Activated T-cell treated with anti-CD3 and anti-CD28 coated beads, Interleukin-2, amount 50 U/mL, for 72 hours (primary cell): ENCODE results near the gene PPP1R9A. TPM values are rescaled to one million over a fixed set of nuclear protein-coding genes. Genes with fewer than 3 reads are reported as not detected.

Experiments used
- ATAC-seq, 2 donors: fragments of 150-1000 bp; cut with Tn5 transposase; replicated peaks in 1 of 2; 2 replicates each; pipeline ENCODE4 v1.10.0; 2021; ENCODE audit warnings: moderate library complexity in 2 of 2, mild to moderate bottlenecking in 1 of 2
- DNase-seq, 2 donors: peaks; one replicate each; pipeline ENCODE4 v3.0.0; 2021 to 2022; ENCODE audit warnings: mixed read lengths in 1 of 2
- H3K27ac Mint-ChIP-seq: one replicate; pipeline ENCODE4 v1.8.0; 2022; ENCODE audit warnings: mild to moderate bottlenecking, moderate library complexity, mixed read lengths
- H3K27me3 Mint-ChIP-seq: one replicate; pipeline ENCODE4 v1.8.0; 2022; ENCODE audit warnings: low read depth, mixed read lengths
- H3K36me3 Mint-ChIP-seq, 2 donors: one replicate each; pipeline ENCODE4 v1.8.0; 2022; ENCODE audit warnings: mixed read lengths in 2 of 2, mild to moderate bottlenecking in 1 of 2; ENCODE audit not compliant: insufficient read depth in 2 of 2
- H3K4me1 Mint-ChIP-seq: one replicate; pipeline ENCODE4 v1.8.0; 2022; ENCODE audit warnings: low read depth, mixed read lengths
- H3K4me3 Mint-ChIP-seq, 2 donors: one replicate each; pipeline ENCODE4 v1.8.0; 2022; ENCODE audit warnings: mild to moderate bottlenecking in 2 of 2, mixed read lengths in 2 of 2, moderate library complexity in 2 of 2
- H3K9me3 Mint-ChIP-seq, 2 donors: one replicate each; pipeline ENCODE4 v1.8.0; 2022; ENCODE audit warnings: mixed read lengths in 2 of 2
- total RNA-seq, 2 donors: library from RNA; stranded (reverse); gene quantifications; one replicate each; pipeline ENCODE4 v1.2.3, GENCODE V29; 2022

The PPP1R9A gene
- total RNA-seq, 2 donors from 2014 or later: 0.02 to 0.19 TPM

DNA sequence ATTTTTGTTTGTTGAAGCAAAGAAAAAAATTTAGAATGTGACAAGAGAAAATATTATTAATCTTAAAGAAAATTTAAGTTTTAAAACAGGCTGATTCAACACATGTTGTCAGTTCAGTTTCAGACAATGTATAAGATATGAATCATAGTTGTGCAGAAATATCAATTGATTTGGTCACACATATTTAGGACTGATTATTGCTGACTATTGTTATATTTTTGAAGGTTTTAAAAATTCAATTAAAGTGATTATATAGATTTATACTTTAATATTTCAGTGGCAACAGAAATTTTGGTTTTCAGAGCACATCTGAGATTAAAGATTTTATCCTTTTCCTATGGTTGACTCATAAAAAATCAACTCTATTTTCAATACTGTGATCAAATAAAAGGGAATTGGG is 284.4 kb downstream of the PPP1R9A start:
- ATAC-seq: no peak
- no peaks in the 10 kb centered on the region for H3K36me3 Mint-ChIP-seq
- H3K9me3 Mint-ChIP-seq: no peaks in the 10 kb centered on the region
- no peaks in the 10 kb centered on the region for H3K27me3 Mint-ChIP-seq
- no peak overlapping the region for H3K27ac Mint-ChIP-seq
- no peak for DNase-seq
- H3K4me1 Mint-ChIP-seq: no peaks in the 10 kb centered on the region
- no peak overlapping the region for H3K4me3 Mint-ChIP-seq

DNA sequence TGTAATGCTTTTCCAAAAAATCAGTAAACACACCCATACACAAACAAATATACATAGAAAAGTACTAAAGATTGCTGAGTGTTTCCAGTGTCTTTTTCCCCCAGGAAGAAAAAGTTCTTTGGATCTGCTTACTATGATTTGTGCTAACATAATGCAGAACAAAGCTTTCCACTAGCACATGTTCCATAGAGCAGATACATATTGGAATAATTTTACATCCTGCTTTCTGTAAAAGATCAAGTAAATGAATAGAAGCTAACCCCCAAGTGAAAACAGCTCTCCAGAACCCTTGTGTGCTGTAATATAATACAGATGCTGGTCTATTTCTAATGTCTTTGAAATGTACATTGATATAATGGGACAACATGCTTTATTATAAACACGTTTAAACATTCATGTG is 291.5 kb downstream of the PPP1R9A start:
- no peaks in the 10 kb centered on the region for H3K9me3 Mint-ChIP-seq
- DNase-seq (no peak), ATAC-seq (no peak)

DNA sequence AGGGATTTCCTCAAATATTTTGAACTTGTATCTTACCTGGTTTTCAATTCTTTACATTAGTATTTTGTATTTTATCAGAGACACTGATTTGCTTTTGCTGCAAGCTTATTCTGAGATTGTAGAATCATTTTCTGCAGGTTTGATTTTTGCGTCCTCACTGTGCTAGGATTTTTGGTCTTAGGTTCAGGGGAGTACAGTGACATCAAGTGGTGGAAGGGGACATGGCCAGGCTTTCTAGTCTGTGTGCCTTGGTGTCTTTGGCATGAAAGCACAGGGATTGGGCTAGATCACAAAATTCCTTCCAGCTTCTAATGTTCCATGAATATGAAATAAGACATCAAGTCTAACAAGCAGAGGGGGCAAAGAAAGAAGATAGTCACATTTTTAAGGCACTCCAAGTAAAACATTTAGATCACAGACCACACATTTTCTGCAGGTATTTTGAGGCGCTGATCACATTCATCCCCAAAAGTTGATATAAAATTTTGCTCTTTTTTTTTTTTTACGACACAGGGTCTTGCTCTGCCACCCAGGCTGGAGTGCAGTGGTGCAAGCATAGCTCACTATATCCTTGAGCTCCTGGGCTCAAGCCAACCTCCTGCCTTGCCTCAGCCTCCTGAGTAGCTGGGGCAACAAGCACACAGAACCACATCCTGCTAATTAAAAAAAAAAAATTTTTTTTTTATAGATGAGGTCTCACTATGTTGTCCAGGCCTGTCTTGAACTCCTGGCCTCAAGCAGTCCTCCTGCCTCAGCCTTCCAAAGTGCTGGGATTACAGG is 292.6 kb downstream of the PPP1R9A start:
- no peak for DNase-seq
- H3K4me3 Mint-ChIP-seq: no peak overlapping the region

More for the DNA sequence above, 291.5 kb downstream of the PPP1R9A start:
- H3K4me3 Mint-ChIP-seq: no peak overlapping the region
- no peaks in the 10 kb centered on the region for H3K36me3 Mint-ChIP-seq
- no peak overlapping the region for H3K27ac Mint-ChIP-seq
- H3K4me1 Mint-ChIP-seq: no peaks in the 10 kb centered on the region
- no peaks in the 10 kb centered on the region for H3K27me3 Mint-ChIP-seq

DNA sequence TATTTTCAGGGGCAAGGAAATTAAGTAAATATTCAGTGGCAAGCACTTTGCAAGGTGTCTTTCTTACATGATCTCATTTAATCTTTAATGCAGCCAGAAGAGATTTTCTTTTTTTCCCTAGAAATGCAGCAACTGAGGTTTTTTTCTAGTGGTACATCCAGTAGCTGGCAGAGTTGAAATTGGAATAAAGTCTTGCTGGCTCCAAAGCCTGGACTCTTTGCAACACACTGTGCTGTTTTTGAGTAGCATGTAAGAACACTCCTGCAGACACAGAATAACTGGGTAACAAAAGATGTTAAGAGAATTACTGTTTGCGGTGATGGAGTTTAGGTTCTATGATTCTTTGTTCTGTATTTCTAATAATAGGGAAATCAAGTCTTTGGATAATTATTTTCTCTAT is 293.3 kb downstream of the PPP1R9A start:
- Mint-ChIP-seq H3K4me1 (no peaks in the 10 kb centered on the region), H3K9me3 (peaks cover 0 to 2% of the 10 kb centered on the region in 2 donors), H3K36me3 (no peaks in the 10 kb centered on the region), H3K27ac (no peak overlapping the region), H3K27me3 (peaks cover 7% of the 10 kb centered on the region), H3K4me3 (no peak overlapping the region)
- DNase-seq: no peak
- ATAC-seq: no peak

More for the DNA sequence above, 292.6 kb downstream of the PPP1R9A start:
- no peak for ATAC-seq
- Mint-ChIP-seq H3K36me3 (no peaks in the 10 kb centered on the region), H3K4me1 (no peaks in the 10 kb centered on the region), H3K9me3 (peaks cover 0 to 2% of the 10 kb centered on the region in 2 donors), H3K27me3 (peaks cover 6% of the 10 kb centered on the region), H3K27ac (no peak overlapping the region)

DNA sequence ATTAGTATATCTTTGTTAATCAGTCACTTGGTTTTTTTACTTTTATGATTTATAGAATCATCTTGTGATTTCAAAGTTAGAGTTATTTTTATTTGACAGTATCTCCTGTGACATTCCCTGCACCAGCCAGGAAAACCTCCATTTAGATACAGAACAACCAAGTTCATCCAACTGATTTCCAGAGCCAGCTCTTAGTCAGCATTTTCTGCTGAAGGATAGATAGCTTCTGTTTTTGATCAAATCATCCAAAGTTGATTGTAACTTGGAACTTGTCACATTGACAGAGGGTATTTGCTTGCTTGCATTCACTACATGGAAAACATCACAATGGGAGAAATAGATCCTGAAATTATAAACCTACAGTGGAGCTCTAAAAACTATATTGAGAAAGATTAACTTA is 294.3 kb downstream of the PPP1R9A start:
- no peak overlapping the region for H3K27ac Mint-ChIP-seq
- H3K9me3 Mint-ChIP-seq: peaks cover 0 to 2% of the 10 kb centered on the region in 2 donors
- DNase-seq (no peak), ATAC-seq (no peak)
- no peaks in the 10 kb centered on the region for H3K36me3 Mint-ChIP-seq
- H3K4me3 Mint-ChIP-seq: no peak overlapping the region
- no peaks in the 10 kb centered on the region for H3K4me1 Mint-ChIP-seq
- H3K27me3 Mint-ChIP-seq: peaks cover 7% of the 10 kb centered on the region

DNA sequence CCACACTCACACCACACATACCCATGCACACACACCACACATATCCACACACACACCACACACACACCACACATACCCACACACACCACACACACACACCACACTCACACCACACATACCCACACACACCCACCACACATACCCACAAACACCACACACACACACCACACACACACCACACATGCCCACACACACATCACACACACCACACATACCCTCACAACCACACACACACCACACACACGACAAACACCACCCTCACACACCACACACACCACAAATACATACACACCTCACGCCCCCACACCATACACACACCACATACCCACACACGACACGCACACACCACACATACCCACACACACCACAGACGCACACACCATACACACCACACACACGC is 297.2 kb downstream of the PPP1R9A start:
- Mint-ChIP-seq H3K4me1 (no peaks in the 10 kb centered on the region), H3K4me3 (no peak overlapping the region), H3K9me3 (peaks cover 0 to 2% of the 10 kb centered on the region in 2 donors), H3K27me3 (peaks cover 7% of the 10 kb centered on the region), H3K27ac (no peak overlapping the region), H3K36me3 (no peaks in the 10 kb centered on the region)
- ATAC-seq (no peak), DNase-seq (no peak)

DNA sequence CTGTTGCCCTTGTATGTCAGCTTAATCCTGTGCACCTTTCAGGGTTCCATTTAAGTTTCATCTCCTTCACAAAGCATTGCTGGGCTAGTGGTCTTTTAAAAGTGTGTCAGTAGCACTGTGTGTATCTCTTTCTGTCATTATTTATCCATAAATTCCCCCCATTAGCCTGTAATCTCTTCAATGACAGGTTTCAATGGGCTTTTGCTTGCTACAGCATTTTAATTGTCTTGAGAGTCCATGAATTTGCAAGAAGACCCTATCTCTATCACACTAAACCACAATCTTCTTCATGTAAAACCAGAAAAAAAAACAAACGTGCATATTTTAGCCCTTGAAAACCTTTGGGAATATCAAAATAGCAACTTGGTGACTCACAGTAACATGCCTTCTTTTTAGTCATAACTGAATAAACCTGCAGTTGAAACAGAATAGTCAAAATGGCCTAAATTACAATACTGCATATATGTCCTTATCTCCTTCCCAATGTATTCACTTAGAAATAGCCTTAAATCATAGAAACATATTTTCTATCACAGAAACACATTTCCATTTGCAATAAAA is 298.4 kb downstream of the PPP1R9A start:
- H3K27ac Mint-ChIP-seq: no peak overlapping the region
- peaks cover 0 to 2% of the 10 kb centered on the region in 2 donors for H3K9me3 Mint-ChIP-seq
- H3K36me3 Mint-ChIP-seq: no peaks in the 10 kb centered on the region
- no peak overlapping the region for H3K4me3 Mint-ChIP-seq
- DNase-seq (no peak), ATAC-seq (no peak)
- no peaks in the 10 kb centered on the region for H3K4me1 Mint-ChIP-seq
- peaks cover 7% of the 10 kb centered on the region for H3K27me3 Mint-ChIP-seq

DNA sequence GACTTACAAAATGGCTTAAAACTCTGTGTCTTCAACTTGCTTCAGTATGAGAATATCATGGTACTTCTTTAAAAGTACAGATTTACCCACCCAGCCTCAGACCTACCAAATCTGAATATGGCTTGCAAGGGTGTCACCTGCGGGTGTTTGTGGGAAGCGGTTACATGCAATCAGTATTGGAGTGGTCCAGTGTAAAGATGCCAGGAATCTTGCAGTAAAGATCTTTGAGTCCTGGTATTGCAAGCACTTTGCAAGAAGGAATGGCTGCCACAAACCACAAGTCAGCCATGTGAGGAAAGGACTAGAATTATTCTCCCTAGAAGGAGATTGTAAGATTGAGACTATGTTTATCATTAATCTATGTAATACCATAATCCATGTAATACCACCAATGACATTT is 301.9 kb downstream of the PPP1R9A start:
- Mint-ChIP-seq H3K9me3 (peaks cover 0 to 2% of the 10 kb centered on the region in 2 donors), H3K27ac (no peak overlapping the region), H3K36me3 (no peaks in the 10 kb centered on the region), H3K4me3 (no peak overlapping the region), H3K4me1 (no peaks in the 10 kb centered on the region), H3K27me3 (peaks cover 7% of the 10 kb centered on the region)
- DNase-seq (no peak), ATAC-seq (no peak)

DNA sequence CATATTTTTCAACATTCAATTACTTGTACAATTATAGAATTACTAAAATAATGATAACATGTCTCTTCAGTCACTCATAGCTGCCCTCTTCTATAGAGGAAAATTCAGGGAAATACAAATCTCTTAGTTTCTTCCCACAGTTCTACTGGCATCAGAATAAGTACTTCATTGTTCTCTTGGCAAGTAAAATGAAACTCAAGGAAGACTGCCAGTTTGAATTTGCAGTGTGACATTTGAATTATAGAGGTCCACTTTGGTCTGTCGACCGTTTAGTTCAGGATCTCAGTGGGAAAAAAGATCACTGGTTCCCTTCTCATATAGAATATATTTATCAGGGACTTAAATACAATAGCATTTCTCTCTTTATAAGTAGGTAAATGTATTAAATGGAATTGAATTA is 302.4 kb downstream of the PPP1R9A start:
- H3K27ac Mint-ChIP-seq: no peak overlapping the region
- no peaks in the 10 kb centered on the region for H3K4me1 Mint-ChIP-seq
- DNase-seq: no peak
- ATAC-seq: no peak
- H3K4me3 Mint-ChIP-seq: no peak overlapping the region
- peaks cover 0 to under 1% of the 10 kb centered on the region in 2 donors for H3K9me3 Mint-ChIP-seq
- H3K27me3 Mint-ChIP-seq: peaks cover 3% of the 10 kb centered on the region
- H3K36me3 Mint-ChIP-seq: no peaks in the 10 kb centered on the region

DNA sequence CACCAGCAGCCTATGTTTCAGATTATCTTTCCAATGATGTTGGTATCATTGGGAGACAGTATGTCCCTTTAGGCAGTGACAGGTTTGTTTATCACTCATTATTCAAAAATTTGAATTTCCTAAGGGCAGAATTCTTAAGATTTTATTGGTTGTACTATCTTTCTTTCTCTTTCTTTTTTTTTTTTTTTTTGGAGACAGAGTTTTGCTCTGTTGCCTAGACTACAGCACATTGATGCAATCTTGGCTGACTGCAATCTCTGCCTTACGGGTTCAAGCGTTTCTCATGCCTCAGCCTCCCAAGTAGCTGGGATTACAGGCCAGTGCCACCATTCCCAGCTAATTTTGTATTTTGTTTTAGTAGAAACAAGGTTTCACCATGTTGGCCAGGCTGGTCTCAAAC is 305.8 kb downstream of the PPP1R9A start:
- DNase-seq: no peak
- no peaks in the 10 kb centered on the region for H3K9me3 Mint-ChIP-seq
- H3K27ac Mint-ChIP-seq: no peak overlapping the region
- no peaks in the 10 kb centered on the region for H3K27me3 Mint-ChIP-seq
- H3K36me3 Mint-ChIP-seq: peaks cover 0 to 2% of the 10 kb centered on the region in 2 donors
- no peak overlapping the region for H3K4me3 Mint-ChIP-seq
- H3K4me1 Mint-ChIP-seq: no peaks in the 10 kb centered on the region
- ATAC-seq: no peak

DNA sequence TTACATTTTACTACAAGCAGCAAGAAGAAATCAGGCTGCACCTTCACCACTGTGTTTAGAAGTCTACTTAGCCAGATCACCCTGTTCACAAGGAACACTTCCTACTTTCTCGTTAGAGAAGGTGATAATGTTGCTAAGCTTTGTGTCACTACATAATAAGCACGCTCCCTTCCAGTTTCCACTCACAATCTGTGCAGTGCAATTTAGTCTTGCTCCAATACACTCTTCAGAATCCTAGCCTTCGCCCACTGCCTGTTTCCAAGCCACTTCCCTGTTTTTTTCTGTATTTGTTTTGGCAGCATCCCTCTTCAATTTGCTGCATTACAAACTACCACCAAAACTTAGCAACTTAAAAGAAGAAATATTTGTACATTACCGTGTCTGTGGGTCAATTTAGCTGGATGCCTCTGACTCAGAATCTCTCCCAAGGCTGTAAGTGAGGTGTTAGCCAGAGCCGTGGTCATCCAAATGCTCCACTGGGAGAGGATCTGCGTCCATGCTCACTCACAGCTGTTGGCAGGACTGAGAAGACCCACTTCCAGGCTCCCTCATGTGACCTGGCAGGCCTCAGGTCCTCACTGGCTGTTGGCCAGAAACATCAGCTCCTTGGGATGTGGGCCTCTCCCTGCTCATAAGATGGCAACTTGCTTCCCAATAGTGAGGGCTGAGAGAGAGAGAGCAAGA is 306.6 kb downstream of the PPP1R9A start:
- Mint-ChIP-seq H3K9me3 (no peaks in the 10 kb centered on the region), H3K27ac (no peak overlapping the region), H3K27me3 (no peaks in the 10 kb centered on the region), H3K4me3 (no peak overlapping the region), H3K36me3 (peaks cover 0 to 2% of the 10 kb centered on the region in 2 donors), H3K4me1 (no peaks in the 10 kb centered on the region)
- DNase-seq: no peak
- ATAC-seq: no peak

DNA sequence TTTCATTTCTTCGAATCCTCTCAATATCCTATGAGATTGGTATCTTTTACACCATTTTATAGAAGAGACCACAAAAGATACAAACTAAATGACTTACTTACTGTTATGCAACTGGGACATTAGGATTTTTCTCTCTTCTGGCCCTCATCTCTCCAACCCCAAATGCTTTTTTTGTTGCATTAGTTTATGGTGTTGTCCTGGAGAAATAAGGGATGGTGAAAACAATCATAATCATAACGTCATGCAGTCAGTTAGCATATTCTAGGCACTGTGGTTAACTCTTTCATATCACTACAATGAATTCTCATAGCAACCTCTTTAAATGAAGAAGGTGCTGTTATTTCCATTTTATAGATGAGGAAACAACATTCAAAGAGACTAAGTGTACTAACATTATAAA is 312.3 kb downstream of the PPP1R9A start:
- Mint-ChIP-seq H3K4me1 (no peaks in the 10 kb centered on the region), H3K27me3 (no peaks in the 10 kb centered on the region)
- no peak for ATAC-seq

DNA sequence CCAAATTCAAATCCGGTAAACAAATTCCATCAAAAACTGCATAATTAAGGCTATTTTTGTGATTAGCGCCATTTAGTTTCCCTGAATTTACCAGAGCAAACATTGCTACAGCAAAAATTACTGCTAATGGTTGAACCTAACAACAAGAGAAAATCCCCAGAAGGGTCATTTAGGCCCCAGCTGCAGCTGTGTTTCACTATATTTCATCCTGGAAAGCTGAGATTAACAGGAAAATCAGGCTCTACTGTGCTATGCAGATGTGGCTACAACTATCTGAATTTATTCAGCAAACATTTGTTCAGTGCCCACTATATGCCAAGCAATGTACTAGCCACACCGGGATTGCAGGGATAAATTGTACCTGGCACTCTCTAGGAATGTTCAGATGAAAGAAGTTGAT is 312.9 kb downstream of the PPP1R9A start:
- Mint-ChIP-seq H3K4me1 (no peaks in the 10 kb centered on the region), H3K9me3 (no peaks in the 10 kb centered on the region), H3K27ac (no peak overlapping the region), H3K4me3 (no peak overlapping the region), H3K27me3 (no peaks in the 10 kb centered on the region), H3K36me3 (peaks cover 0 to 2% of the 10 kb centered on the region in 2 donors)
- ATAC-seq (no peak), DNase-seq (no peak)

More for the DNA sequence above, 312.3 kb downstream of the PPP1R9A start:
- Mint-ChIP-seq H3K36me3 (peaks cover 0 to 2% of the 10 kb centered on the region in 2 donors), H3K9me3 (no peaks in the 10 kb centered on the region), H3K27ac (no peak overlapping the region), H3K4me3 (no peak overlapping the region)
- DNase-seq: no peak
